Panc1 (cell line): ENCODE measurements around the gene RMRP.

Experiments
- CTCF ChIP-seq: fragments of 450-650 bp; IDR thresholded peaks from 2 replicates; pipeline ENCODE4 v1.5.1; 2017; ENCODE audit warnings: mild to moderate bottlenecking
- POLR2AphosphoS5 ChIP-seq: IDR thresholded peaks from 2 replicates; pipeline ENCODE4 v1.6.1; 2012; ENCODE audit warnings: mild to moderate bottlenecking, low read depth, low read length, moderate library complexity

- TF ChIP-seq CTCF = no peak
- no peak for TF ChIP-seq POLR2AphosphoS5
Observed at GRCh38 chr9:35611230-35611797, 46.5 kb downstream of the RMRP start.
